SK-N-SH treated with all-trans-retinoic acid at 6 μM for 48 hours (cell line): ENCODE results near the gene ADAM30.
"Not testable (repeated sequence)": the region's sequence is repeated elsewhere in the genome, so short reads cannot be mapped to it uniquely, and the experiment has no call there.

ENCODE experiments used
- ATAC-seq: fragments of 200-7000 bp; cut with Tn5 transposase; 3 replicates; pipeline ENCODE4 v1.9.1; 2020; ENCODE audit warnings: mild to moderate bottlenecking, moderate library complexity
- BACH2 ChIP-seq: fragments of 250-450 bp; sonication (Bioruptor Pico); IDR thresholded peaks from 2 replicates; pipeline ENCODE4 v1.9.0; 2021; ENCODE audit warnings: mild to moderate bottlenecking, borderline replicate concordance
- CSDC2 ChIP-seq: fragments of 250-450 bp; sonication (Bioruptor Pico); IDR thresholded peaks from 2 replicates; pipeline ENCODE4 v1.5.0; 2020; ENCODE audit warnings: mild to moderate bottlenecking, moderate library complexity
- CSRNP3 ChIP-seq: fragments of 250-450 bp; sonication (Bioruptor Pico); IDR thresholded peaks from 2 replicates; pipeline ENCODE4 v1.5.1; 2021; ENCODE audit warnings: mild to moderate bottlenecking, moderate library complexity
- ESRRG ChIP-seq: fragments of 250-450 bp; sonication (Bioruptor Pico); IDR thresholded peaks from 2 replicates; pipeline ENCODE4 v1.6.1; 2021; ENCODE audit warnings: mild to moderate bottlenecking
- GLIS3 ChIP-seq: fragments of 250-450 bp; sonication (Bioruptor Pico); IDR thresholded peaks from 2 replicates; pipeline ENCODE4 v1.5.0; 2020; ENCODE audit warnings: mild to moderate bottlenecking, moderate library complexity
- ISL1 ChIP-seq: fragments of 250-450 bp; sonication (Bioruptor Pico); IDR thresholded peaks from 2 replicates; pipeline ENCODE4 v2.1.2; 2022; ENCODE audit warnings: mild to moderate bottlenecking, moderate library complexity
- OSR1 ChIP-seq: fragments of 250-450 bp; sonication (Bioruptor Pico); IDR thresholded peaks from 2 replicates; pipeline ENCODE4 v1.8.0; 2022; ENCODE audit warnings: moderate library complexity, mild to moderate bottlenecking, inconsistent platforms
- PATZ1 ChIP-seq: fragments of 250-450 bp; sonication (Bioruptor Pico); IDR thresholded peaks from 2 replicates; pipeline ENCODE4 v1.8.0; 2020; ENCODE audit warnings: mild to moderate bottlenecking, moderate library complexity, borderline replicate concordance
- RARB ChIP-seq: fragments of 250-450 bp; sonication (Bioruptor Pico); IDR thresholded peaks from 2 replicates; pipeline ENCODE4 v1.8.0; 2021; ENCODE audit warnings: mild to moderate bottlenecking, moderate library complexity
- SNAI2 ChIP-seq: fragments of 250-450 bp; sonication (Bioruptor Pico); IDR thresholded peaks from 2 replicates; pipeline ENCODE4 v1.5.0; 2020; ENCODE audit warnings: mild to moderate bottlenecking, moderate library complexity
- TCF4 ChIP-seq: fragments of 250-450 bp; sonication (Bioruptor Pico); IDR thresholded peaks from 2 replicates; pipeline ENCODE4 v1.8.0; 2021; ENCODE audit warnings: mild to moderate bottlenecking, moderate library complexity, borderline replicate concordance
- TSHZ2 ChIP-seq: fragments of 250-450 bp; sonication (Bioruptor Pico); IDR thresholded peaks from 2 replicates; pipeline ENCODE4 v1.5.0; 2020; ENCODE audit warnings: mild to moderate bottlenecking, moderate library complexity
- ZFP3 ChIP-seq: fragments of 250-450 bp; sonication (Bioruptor Pico); IDR thresholded peaks from 2 replicates; pipeline ENCODE4 v1.5.0; 2020; ENCODE audit warnings: mild to moderate bottlenecking, moderate library complexity
- ZFP30 ChIP-seq: fragments of 450-650 bp; formaldehyde crosslinking; IDR thresholded peaks from 2 replicates; pipeline ENCODE4 v1.5.0; 2022; ENCODE audit warnings: mild to moderate bottlenecking, moderate library complexity
- ZNF565 ChIP-seq: fragments of 450-650 bp; formaldehyde crosslinking; conservative IDR thresholded peaks from 2 replicates; pipeline ENCODE4 v1.5.0; 2020; ENCODE audit warnings: low read depth, mild to moderate bottlenecking, moderate library complexity
- ZNF70 ChIP-seq: fragments of 450-650 bp; formaldehyde crosslinking; IDR thresholded peaks from 2 replicates; pipeline ENCODE4 v1.5.0; 2020; ENCODE audit warnings: mild to moderate bottlenecking, moderate library complexity
- ZNF8 ChIP-seq: fragments of 450-650 bp; formaldehyde crosslinking; IDR thresholded peaks from 2 replicates; pipeline ENCODE4 v1.5.0; 2020; ENCODE audit warnings: mild to moderate bottlenecking, moderate library complexity
- TF ChIP-seq, protein P1 (sequence below): fragments of 250-450 bp; sonication (Bioruptor Pico); IDR thresholded peaks from 2 replicates; pipeline ENCODE4 v1.8.0; 2021; ENCODE audit warnings: low read depth, mild to moderate bottlenecking, moderate library complexity, borderline replicate concordance

Gene ADAM30

DNA sequence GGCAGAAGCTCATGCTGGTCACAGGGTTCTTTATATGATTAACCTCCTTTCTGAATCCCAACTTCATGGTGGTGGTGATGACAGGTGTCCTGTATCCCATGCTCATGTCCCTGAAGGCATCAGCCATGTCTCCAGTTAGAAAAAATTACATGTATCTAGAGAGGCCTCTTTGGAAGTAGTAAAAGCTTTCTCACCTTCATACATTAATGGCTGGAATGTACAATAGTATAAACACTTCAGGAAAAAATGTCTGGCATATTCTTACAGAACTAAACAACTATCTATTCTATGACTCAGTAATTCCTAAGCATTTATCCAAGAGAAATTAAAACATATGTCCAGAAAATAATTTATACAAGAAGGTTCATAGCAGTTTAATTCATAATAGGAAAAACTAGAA lies 34.0 kb downstream of the ADAM30 start (continued):
- no peak for TF ChIP-seq ESRRG
- no peak for TF ChIP-seq ZFP30 (CRISPR knock-in tag)

DNA sequence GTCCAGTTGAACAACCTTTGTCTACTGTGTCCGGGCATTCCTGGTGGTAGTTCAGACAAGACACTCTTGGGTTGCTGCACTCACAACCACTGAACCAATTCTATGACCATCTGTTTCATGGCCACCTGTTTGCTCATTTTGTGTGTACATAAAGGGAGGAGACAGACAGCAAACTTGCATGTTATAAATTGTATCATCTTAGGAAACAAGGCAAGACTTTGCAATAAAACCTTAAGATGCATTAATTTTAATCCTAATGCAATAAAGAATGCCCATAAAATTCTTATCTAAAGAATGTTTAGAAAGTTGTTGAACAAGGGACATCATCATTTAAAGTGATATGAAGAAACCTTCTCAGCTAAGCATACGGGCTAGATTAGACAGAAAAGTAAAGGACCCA lies 34.8 kb downstream of the ADAM30 start:
- no peak for TF ChIP-seq ESRRG
- TF ChIP-seq OSR1 (CRISPR knock-in tag): no peak
- TF ChIP-seq ZNF70 (CRISPR knock-in tag): no peak
- no peak for TF ChIP-seq BACH2
- no peak for TF ChIP-seq ZNF8 (CRISPR knock-in tag)
- TF ChIP-seq PATZ1 (CRISPR knock-in tag): no peak
- TF ChIP-seq ZNF565: no peak
- no peak for TF ChIP-seq ZFP30 (CRISPR knock-in tag)
- TF ChIP-seq, protein P1, sequence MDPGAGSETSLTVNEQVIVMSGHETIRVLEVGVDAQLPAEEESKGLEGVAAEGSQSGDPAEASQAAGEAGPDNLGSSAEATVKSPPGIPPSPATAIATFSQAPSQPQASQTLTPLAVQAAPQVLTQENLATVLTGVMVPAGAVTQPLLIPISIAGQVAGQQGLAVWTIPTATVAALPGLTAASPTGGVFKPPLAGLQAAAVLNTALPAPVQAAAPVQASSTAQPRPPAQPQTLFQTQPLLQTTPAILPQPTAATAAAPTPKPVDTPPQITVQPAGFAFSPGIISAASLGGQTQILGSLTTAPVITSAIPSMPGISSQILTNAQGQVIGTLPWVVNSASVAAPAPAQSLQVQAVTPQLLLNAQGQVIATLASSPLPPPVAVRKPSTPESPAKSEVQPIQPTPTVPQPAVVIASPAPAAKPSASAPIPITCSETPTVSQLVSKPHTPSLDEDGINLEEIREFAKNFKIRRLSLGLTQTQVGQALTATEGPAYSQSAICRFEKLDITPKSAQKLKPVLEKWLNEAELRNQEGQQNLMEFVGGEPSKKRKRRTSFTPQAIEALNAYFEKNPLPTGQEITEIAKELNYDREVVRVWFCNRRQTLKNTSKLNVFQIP (CRISPR knock-in tag): no peak
- no peak for TF ChIP-seq ZFP3 (CRISPR knock-in tag)
- TF ChIP-seq TSHZ2 (CRISPR knock-in tag): no peak
- no peak for TF ChIP-seq CSDC2 (CRISPR knock-in tag)
- TF ChIP-seq RARB (CRISPR knock-in tag): no peak
- no peak for TF ChIP-seq GLIS3
- no peak for TF ChIP-seq CSRNP3
- TF ChIP-seq, all 23 proteins: peak for 0
- no peak for ATAC-seq

DNA sequence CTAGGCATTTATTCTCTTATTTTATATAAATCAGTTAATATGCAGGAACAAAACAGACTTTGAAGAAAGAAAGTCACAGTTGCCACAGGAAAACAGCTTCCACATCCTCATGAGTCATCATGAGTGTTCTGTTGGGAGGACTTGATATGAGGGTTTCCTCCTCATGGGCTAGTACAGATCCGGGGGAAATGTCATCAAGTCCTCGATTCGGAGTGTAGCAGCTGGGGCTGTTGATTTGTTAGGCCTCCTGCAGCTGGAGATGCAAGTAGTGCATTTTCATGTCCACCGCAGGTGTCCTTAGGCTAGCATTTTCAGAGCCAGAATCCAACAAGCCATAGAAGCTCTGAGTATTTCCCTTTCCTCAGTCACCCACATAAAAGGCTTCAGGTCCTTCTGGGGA lies 36.7 kb downstream of the ADAM30 start:
- ATAC-seq: peak; percentile 60; the same call in 1 of the 3 replicates
- no peak for TF ChIP-seq SNAI2 (CRISPR knock-in tag)
- no peak for TF ChIP-seq OSR1 (CRISPR knock-in tag)
- no peak for TF ChIP-seq ZNF8 (CRISPR knock-in tag)
- no peak for TF ChIP-seq CSRNP3
- no peak for TF ChIP-seq ISL1 (CRISPR knock-in tag)
- TF ChIP-seq CSDC2 (CRISPR knock-in tag): no peak

- not testable (repeated sequence) for ATAC-seq
Observed at GRCh38 chr1:119858556-119859214, 37.6 kb downstream of the ADAM30 start.

DNA sequence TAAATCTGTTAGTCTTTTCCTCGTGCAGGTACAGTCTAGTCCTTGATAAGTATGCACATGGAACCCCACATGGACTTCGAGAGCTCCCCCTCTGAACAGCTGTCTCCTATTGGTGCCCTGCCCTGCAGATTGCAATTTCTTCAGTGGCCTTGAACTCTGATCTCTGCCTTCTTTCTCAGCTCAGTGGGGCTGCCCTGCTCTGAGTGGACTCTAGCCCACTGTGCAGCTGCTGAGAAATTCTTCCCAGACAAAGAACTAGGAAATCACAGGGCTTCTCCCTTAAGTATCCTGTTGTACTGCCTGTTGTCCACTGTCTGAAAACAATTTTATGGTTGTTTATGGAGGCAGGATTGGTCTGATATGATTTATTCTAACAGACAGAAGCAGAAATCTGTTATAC lies 38.2 kb downstream of the ADAM30 start:
- no peak for ATAC-seq
- TF ChIP-seq TSHZ2 (CRISPR knock-in tag) (no peak), TCF4 (CRISPR knock-in tag) (no peak)
- TF ChIP-seq, all 23 proteins: peak for 0
